IPS-18a (cell line): ENCODE data around the gene RFC4.
"Not testable (repeated sequence)": the region's sequence is repeated elsewhere in the genome, so short reads cannot be mapped to it uniquely, and the experiment has no call there.

Source experiments
- H3K27ac ChIP-seq: one replicate; pipeline ENCODE4 v1.5.1; 2013; ENCODE audit warnings: low read length
- H3K27me3 ChIP-seq: one replicate; pipeline ENCODE4 v1.6.1; 2013; ENCODE audit warnings: mild to moderate bottlenecking, low read length; ENCODE audit not compliant: control insufficient read depth, insufficient read depth
- H3K36me3 ChIP-seq: one replicate; pipeline ENCODE4 v1.6.1; 2013; ENCODE audit warnings: low read depth, low read length; ENCODE audit not compliant: control insufficient read depth
- H3K4me1 ChIP-seq: one replicate; pipeline ENCODE4 v1.6.1; 2013; ENCODE audit warnings: low read depth, low read length; ENCODE audit not compliant: control insufficient read depth
- H3K4me3 ChIP-seq: one replicate; pipeline ENCODE4 v1.5.1; 2013; ENCODE audit warnings: low read length
- H3K9ac ChIP-seq: one replicate; pipeline ENCODE4 v1.6.1; 2013; ENCODE audit warnings: mild to moderate bottlenecking, low read length, moderate library complexity
- H3K9me3 ChIP-seq: one replicate; pipeline ENCODE4 v1.6.1; 2013; ENCODE audit warnings: low read depth, low read length; ENCODE audit not compliant: control insufficient read depth

RFC4 gene

DNA sequence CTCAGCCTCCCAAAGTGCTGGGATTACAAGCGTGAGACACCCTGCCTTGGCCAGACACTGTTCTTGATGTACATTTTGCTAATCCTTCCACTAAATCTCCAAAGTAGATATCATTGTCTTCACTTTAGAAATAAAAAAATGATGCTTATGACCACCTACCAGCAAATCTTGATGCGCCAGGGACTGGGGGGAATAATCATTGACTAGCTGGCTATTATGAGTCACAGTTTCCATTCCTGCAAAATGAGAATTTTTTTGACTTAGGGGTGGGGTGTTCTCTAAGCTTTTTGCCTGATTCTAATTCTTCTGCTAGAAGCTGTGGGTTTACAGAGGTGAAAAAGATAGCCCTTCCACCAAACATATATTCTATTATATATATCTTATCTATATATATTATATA, 17.1 kb upstream of the RFC4 start:
- peaks cover 20% of the 10 kb centered on the region for H3K4me1 ChIP-seq
- no peak overlapping the region for H3K4me3 ChIP-seq
- H3K9me3 ChIP-seq = no peaks in the 10 kb centered on the region
- H3K27me3 ChIP-seq = peaks cover 36% of the 10 kb centered on the region
- H3K9ac ChIP-seq = no peak overlapping the region
- H3K27ac ChIP-seq = no peak overlapping the region
- no peaks in the 10 kb centered on the region for H3K36me3 ChIP-seq

DNA sequence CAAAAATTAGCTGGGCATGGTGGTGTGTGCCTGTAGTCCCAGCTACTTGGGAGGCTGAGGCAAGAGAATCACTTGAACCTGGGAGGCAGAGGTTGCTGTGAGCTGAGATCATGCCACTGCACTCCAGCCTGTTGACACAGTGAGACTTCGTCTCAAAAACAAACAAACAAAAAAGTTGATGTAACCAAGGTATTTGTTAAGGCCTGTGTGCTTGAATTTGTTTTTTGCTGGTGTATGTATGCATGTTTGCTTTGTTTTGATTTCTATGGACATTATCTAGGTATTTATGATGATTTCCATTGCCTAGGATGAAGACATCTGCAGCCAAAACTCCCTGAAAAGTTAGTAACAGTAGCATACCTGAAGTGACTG, 16.1 kb upstream of the RFC4 start:
- not testable (repeated sequence) for H3K9ac ChIP-seq, H3K9me3 ChIP-seq, H3K36me3 ChIP-seq, H3K27ac ChIP-seq, H3K4me3 ChIP-seq
- Histone ChIP-seq H3K4me1 (peaks cover 20% of the 10 kb centered on the region), H3K27me3 (peaks cover 26% of the 10 kb centered on the region)

DNA sequence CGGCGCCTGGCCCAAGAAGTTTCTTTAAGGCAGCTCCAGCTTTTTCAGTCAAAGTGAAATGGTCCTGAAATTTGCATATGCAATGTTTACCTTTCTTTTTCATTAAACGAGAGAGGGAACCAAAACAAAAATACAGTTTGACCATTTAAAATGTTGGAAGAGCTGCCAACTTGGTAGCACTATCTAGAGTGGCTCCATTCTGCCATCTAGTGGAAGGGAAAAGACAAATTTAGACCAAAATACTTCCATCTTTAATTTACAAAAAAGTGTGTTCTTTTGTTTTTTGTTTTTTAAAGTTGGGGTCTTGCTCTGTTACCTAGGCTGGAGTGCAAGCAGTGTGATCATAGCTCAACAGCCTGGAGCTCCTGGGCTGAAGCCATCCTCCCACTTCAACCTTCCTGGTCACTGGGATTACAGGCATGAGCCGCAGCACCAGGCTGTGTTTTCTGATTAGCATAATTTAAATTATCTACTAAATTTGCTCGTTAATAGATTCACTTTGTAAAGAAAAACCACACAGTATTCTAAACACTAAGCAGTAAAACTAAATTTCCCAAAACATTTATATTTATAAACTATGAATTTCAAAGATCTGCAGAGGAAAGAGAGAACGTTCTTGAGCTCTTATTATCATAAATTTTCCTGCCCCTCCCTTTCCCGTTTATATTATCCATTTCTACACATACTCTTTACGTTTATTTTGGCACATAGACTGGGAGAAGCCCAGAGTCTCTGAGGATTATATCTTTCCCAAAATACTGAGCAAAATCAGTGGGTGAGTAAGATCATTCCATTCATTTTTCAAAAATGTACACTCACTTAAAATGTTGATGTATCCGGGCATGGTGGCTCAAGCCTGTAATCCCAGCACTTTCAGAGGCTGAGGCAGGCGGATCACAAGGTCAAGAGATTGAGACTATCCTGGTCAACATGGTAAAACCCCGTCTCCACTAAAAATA, 15.4 kb upstream of the RFC4 start:
- no peaks in the 10 kb centered on the region for H3K9me3 ChIP-seq
- no peaks in the 10 kb centered on the region for H3K36me3 ChIP-seq
- H3K4me1 ChIP-seq = peaks cover 20% of the 10 kb centered on the region
- no peak overlapping the region for H3K27ac ChIP-seq
- H3K4me3 ChIP-seq = no peak overlapping the region
- peaks cover 25% of the 10 kb centered on the region for H3K27me3 ChIP-seq
- no peak overlapping the region for H3K9ac ChIP-seq

DNA sequence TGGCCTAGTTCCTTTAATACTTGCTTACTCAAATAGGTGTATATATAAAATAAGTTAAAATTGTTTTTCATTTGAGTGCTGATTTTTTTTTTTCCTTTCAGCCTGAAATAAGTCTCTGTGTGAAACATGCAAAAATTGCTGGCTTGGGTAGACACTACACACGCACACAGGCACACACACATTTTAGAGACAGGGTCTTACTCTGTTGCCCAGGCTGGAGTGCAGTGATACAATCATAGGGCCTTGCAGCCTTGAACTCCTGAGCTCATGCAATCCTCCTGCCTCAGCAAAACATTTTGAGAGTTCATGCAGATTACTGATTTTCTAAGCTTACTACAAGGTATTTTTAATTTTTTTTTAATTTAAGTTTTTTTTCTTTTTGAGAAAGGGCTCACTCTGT, 12.7 kb upstream of the RFC4 start:
- Histone ChIP-seq H3K4me1 (peaks cover 8% of the 10 kb centered on the region), H3K9ac (no peak overlapping the region), H3K27ac (no peak overlapping the region), H3K9me3 (no peaks in the 10 kb centered on the region), H3K4me3 (no peak overlapping the region), H3K27me3 (peaks cover under 1% of the 10 kb centered on the region), H3K36me3 (no peaks in the 10 kb centered on the region)

DNA sequence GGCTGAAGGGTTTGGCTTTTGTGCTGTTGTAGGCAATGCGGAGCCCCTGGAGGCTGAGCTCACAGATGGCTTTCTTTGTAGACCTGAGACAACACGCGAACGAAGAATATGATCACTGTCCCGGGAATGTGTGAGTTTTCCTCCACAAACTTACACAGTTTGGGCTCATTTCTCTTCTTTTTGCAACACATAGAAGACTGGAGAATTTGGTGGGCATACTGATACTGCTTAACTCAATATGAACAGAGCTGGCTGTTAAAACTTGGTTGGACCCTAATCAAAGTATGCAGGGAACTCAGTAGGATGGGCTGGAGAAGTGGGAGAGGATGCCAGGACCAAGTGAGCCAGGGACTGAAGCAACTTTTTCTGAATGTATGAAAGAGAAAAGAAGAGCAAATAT, 12.2 kb upstream of the RFC4 start:
- H3K27ac ChIP-seq = no peak overlapping the region
- H3K9me3 ChIP-seq = no peaks in the 10 kb centered on the region
- H3K36me3 ChIP-seq = no peaks in the 10 kb centered on the region
- H3K4me1 ChIP-seq = peaks cover 8% of the 10 kb centered on the region
- H3K9ac ChIP-seq = no peak overlapping the region
- no peak overlapping the region for H3K4me3 ChIP-seq
- H3K27me3 ChIP-seq = no peaks in the 10 kb centered on the region

DNA sequence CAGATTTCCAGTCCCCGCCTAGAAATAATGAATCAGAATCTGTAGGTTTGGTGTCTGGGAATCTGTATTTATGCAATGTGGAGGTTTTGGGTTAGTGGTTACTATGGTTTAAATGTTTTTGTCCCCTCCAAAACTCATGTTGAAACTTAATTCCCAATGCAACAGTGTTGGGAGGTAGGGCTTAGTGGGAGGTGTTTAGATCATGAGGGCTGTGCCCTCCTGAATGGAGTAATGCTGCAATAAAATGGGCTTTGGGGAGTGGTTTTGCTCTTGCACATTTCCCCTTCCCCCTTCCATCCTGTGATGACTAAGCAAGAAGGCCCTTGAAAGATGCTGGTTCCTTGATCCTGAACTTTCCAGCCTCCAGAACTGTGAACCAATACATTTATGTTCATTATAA, 9.2 kb upstream of the RFC4 start:
- H3K4me3 ChIP-seq = no peak overlapping the region
- no peaks in the 10 kb centered on the region for H3K9me3 ChIP-seq
- H3K27ac ChIP-seq = no peak overlapping the region
- H3K4me1 ChIP-seq = peaks cover 8% of the 10 kb centered on the region
- no peaks in the 10 kb centered on the region for H3K36me3 ChIP-seq
- no peak overlapping the region for H3K9ac ChIP-seq
- H3K27me3 ChIP-seq = no peaks in the 10 kb centered on the region

DNA sequence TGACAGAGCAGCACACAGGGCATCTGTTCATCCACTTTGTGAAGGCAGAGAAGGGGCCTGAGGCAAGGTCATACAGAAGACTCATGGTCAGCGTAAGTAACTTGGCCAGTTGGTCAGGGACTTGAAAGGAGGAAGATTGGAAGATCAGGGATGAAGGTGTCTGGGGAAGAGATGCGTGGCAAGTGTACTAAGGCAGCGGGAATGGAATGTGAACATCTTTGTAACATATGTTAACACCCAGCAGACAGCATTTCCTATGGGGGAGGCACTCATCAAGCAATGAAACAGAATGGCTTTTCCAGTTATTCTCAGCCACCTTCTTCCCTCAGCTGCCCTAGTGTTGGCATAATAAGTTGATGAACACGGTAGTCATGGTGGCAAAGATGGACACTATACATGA, 7.8 kb upstream of the RFC4 start:
- H3K4me1 ChIP-seq = peaks cover 8% of the 10 kb centered on the region
- H3K4me3 ChIP-seq = no peak overlapping the region
- H3K27ac ChIP-seq = no peak overlapping the region
- H3K27me3 ChIP-seq = no peaks in the 10 kb centered on the region
- H3K9me3 ChIP-seq = no peaks in the 10 kb centered on the region
- no peaks in the 10 kb centered on the region for H3K36me3 ChIP-seq
- no peak overlapping the region for H3K9ac ChIP-seq

DNA sequence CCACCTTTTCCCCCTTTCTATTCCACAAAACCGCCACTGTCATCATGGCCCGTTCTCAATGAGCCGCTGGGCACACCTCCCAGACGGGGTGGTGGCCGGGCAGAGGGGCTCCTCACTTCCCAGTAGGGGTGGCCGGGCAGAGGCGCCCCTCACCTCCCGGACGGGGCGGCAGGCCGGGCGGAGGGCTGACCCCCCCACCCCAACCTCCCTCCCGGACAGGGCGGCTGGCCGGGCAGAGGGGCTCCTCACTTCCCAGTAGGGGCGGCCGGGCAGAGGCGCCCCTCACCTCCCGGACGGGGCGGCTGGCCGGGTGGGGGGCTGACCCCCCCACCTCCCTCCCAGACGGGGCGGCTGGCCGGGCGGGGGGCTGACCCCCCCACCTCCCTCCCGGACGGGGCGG, 5.0 kb upstream of the RFC4 start:
- H3K4me3 ChIP-seq, H3K9me3 ChIP-seq, H3K9ac ChIP-seq, H3K36me3 ChIP-seq, H3K27ac ChIP-seq, H3K27me3 ChIP-seq: not testable (repeated sequence)
- peaks cover 11% of the 10 kb centered on the region for H3K4me1 ChIP-seq

DNA sequence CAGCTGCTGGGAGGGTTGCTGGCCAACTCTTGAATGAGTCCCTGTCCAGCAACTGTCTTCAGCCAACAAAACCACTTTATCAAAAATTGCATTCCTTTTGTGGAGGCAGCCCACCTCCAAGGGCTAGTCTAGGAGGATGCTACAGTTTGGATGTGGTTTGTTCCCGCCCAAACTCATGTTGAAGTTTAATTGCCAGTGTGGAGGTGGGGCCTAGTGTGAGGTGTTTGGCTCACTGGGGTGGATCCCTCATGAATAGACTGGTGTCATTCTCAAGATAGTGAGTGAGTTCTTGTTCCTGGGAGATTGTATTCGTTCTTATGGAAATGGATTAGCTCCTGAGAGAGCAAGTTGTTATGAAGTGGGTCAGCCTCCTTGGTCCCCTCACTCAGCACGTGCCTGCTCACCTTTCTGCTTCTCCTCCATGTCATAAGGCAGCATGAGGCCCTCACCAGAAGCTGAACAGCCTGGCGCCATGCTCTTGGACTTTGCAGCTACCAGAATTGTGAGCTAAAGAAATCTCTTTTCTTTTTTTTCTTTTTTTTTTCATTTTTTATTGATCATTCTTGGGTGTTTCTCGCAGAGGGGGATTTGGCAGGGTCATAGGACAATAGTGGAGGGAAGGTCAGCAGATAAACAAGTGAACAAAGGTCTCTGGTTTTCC, 4.2 kb upstream of the RFC4 start:
- Histone ChIP-seq H3K9ac (no peak overlapping the region), H3K9me3 (no peaks in the 10 kb centered on the region), H3K4me3 (no peak overlapping the region), H3K4me1 (peaks cover 7% of the 10 kb centered on the region), H3K27ac (no peak overlapping the region), H3K27me3 (no peaks in the 10 kb centered on the region), H3K36me3 (no peaks in the 10 kb centered on the region)

DNA sequence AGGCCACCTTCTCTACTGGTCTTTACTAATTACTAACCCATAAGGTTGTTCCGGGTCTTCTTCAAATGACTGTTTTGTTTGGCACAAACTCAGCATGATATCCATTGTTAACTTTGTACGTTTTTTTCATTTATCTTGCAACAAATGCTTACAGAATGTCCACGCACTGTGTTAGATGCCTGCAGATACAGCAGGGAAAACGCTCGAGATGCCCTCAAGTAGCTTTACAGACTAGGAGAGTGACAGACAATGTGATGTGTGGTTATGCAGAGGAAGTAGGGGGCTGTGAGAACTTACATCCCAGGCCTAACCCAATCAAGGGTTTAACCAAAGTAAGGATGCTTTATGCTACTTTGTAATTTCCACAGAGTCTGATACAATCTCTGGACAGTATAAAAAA, 949 bp upstream of the RFC4 start:
- H3K27ac ChIP-seq = no peak overlapping the region

DNA sequence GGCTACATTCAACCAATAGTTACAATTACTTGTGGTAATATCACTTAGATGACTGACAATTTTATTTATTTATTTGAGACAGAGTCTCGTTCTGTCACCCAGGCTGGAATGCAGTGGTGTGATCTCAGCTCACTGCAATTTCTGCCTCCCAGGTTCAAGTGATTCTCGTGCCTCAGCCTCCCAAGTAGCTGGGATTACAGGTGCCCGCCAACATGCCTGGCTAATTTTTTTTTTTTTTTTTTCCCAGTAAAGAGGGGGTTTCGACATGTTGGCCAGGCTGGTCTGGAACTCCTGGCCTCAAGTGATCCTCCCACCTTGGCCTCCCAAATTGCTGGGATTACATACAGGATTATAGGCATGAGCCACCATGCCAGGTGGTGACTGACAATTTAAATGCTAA, 2.8 kb downstream of the RFC4 start:
- not testable (repeated sequence) for H3K9ac ChIP-seq

More for the DNA sequence above, 949 bp upstream of the RFC4 start:
- H3K9me3 ChIP-seq = no peaks in the 10 kb centered on the region
- H3K9ac ChIP-seq = peak overlapping the region; percentile 92
- peaks cover 7% of the 10 kb centered on the region for H3K4me1 ChIP-seq
- no peaks in the 10 kb centered on the region for H3K27me3 ChIP-seq
- peaks cover 21% of the 10 kb centered on the region for H3K36me3 ChIP-seq
- peak overlapping the region; percentile 89 for H3K4me3 ChIP-seq

DNA sequence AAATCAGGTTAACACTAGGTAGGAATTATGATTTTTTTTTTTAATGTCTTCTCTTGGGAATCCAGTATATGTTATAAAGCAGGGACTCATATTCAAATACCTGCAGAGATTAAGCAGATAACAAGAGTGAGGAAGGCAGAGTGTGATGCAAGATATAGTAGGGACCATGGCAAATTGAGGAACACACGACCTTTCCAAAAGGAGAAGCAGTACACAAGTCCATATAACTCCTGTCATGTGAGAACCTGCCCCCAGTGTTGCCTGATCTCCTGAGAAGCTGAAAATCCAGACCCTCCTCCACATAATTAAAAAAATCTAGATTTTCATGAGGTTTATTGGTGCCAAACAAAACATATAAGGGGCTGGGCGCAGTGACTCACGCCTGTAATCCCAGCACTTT, 3.6 kb downstream of the RFC4 start:
- H3K36me3 ChIP-seq = peaks cover 59% of the 10 kb centered on the region
- peaks cover 7% of the 10 kb centered on the region for H3K4me1 ChIP-seq
- no peaks in the 10 kb centered on the region for H3K27me3 ChIP-seq
- no peak overlapping the region for H3K9ac ChIP-seq
- no peak overlapping the region for H3K27ac ChIP-seq
- H3K4me3 ChIP-seq = no peak overlapping the region
- H3K9me3 ChIP-seq = no peaks in the 10 kb centered on the region

More for the DNA sequence above, 2.8 kb downstream of the RFC4 start:
- H3K4me3 ChIP-seq, H3K27me3 ChIP-seq, H3K4me1 ChIP-seq, H3K9me3 ChIP-seq, H3K27ac ChIP-seq: not testable (repeated sequence)
- H3K36me3 ChIP-seq = peaks cover 51% of the 10 kb centered on the region
